Activated CD4-positive, alpha-beta T cell treated with anti-CD3 and anti-CD28 coated beads, Interleukin-2, amount 50 U/mL, for 16 hours (primary cell): ENCODE measurements around the gene C1QTNF9.
"Not testable (repeated sequence)": the region's sequence is repeated elsewhere in the genome, so short reads cannot be mapped to it uniquely, and the experiment has no call there.

Source experiments
- DNase-seq: peaks from one replicate; pipeline ENCODE4 v3.0.0-alpha.2; 2020

C1QTNF9 gene

GRCh38 chr13:24309300-24309699 is at the start of gene C1QTNF9:
C1QTNF9 (plus strand) TSS chr13:24309580; CDS start chr13:24316004, 6,424 bp downstream.
- not testable (repeated sequence) for DNase-seq

- no peak for DNase-seq
Observed at GRCh38 chr13:24261566-24261965, 47.8 kb upstream of the C1QTNF9 start.

- DNase-seq, result no peak
Observed at GRCh38 chr13:24263632-24264031, 45.7 kb upstream of the C1QTNF9 start.

- DNase-seq, result peak; percentile 93
Observed at GRCh38 chr13:24264976-24265375, 44.4 kb upstream of the C1QTNF9 start.

GRCh38 chr13:24265453-24265852 is 43.9 kb upstream of the C1QTNF9 start:
- DNase-seq, result no peak

- peak; percentile 71 for DNase-seq
Observed at GRCh38 chr13:24267274-24267673, 42.1 kb upstream of the C1QTNF9 start.

- DNase-seq, result peak; percentile 46
Observed at GRCh38 chr13:24267801-24268200, 41.6 kb upstream of the C1QTNF9 start.

- DNase-seq, result no peak
Observed at GRCh38 chr13:24269821-24270220, 39.6 kb upstream of the C1QTNF9 start.

GRCh38 chr13:24270639-24271141 is 38.7 kb upstream of the C1QTNF9 start:
- peak; percentile 68 for DNase-seq

GRCh38 chr13:24271231-24271600 is 38.2 kb upstream of the C1QTNF9 start:
- DNase-seq, result no peak

- DNase-seq, result peak; percentile 88
Observed at GRCh38 chr13:24271601-24272451, 37.6 kb upstream of the C1QTNF9 start.

- DNase-seq, result no peak
Observed at GRCh38 chr13:24272452-24273161, 36.8 kb upstream of the C1QTNF9 start.

GRCh38 chr13:24273926-24274325 is 35.5 kb upstream of the C1QTNF9 start:
- no peak for DNase-seq

- DNase-seq, result peak; percentile 71
Observed at GRCh38 chr13:24274452-24275021, 34.8 kb upstream of the C1QTNF9 start.

- no peak for DNase-seq
Observed at GRCh38 chr13:24275041-24275440, 34.3 kb upstream of the C1QTNF9 start.

GRCh38 chr13:24276306-24276705 is 33.1 kb upstream of the C1QTNF9 start:
- peak; percentile 46 for DNase-seq

GRCh38 chr13:24276861-24277260 is 32.5 kb upstream of the C1QTNF9 start:
- no peak for DNase-seq

GRCh38 chr13:24277761-24278160 is 31.6 kb upstream of the C1QTNF9 start:
- no peak for DNase-seq

GRCh38 chr13:24279327-24280110 is 29.9 kb upstream of the C1QTNF9 start:
- no peak for DNase-seq

GRCh38 chr13:24280720-24281119 is 28.7 kb upstream of the C1QTNF9 start:
- DNase-seq, result no peak

- DNase-seq, result no peak
Observed at GRCh38 chr13:24281188-24282008, 28.0 kb upstream of the C1QTNF9 start.

- no peak for DNase-seq
Observed at GRCh38 chr13:24282256-24282655, 27.1 kb upstream of the C1QTNF9 start.
